ENCODE results near the gene CYBA.

The CYBA gene

DNA sequence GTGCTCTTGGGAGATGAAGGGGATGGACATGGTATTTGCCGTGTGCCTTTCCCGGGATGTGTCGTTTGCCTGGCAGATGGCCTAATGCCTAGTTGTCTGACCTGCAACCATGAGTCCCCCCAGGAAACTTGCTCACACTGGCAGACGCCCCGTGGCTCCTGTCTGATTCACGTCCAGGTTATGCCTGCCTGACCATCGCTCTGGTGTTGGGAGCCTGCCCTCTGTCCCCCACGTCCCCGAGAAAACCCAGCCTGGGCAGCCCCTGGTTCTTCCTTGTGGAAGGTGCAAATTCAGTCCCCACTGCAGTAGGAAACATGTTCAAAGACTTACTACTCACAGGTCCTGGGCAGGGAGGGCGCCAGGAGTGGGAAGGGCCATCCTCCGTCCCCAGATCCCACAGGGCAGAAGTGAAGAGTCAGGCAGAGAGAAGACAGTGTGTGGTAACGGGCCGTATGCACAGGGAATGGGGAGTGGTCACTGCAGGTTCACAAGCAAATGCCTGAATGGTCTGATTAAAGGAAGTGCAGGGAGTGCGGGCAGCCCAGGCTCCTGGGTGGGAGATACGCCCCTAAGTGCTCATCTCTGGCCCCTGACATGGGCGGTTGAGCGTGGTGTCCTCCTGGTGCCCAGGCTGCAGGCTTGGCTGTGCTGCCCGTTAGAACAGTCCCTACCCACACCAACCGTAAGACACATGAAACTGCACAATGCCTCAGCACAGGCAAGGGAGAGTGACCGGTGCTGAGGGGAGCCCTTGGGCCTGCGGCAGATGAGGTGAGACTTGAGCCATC lies 39.7 kb upstream of the CYBA start:
- Histone ChIP-seq H4K20me1 (peaks cover 0 to 15% (median 0%) of the 10 kb centered on the region in 11 experiments; a peak in 4 of 22 replicates), H3K36me3 (peaks cover 0 to 12% (median 0%) of the 10 kb centered on the region in 11 experiments; a peak in 8 of 22 replicates), H3K9me3 (replicated peaks in 1 of 11) (no peaks in the 10 kb centered on the region), H3K9ac (peak overlapping the region in 1 of 11 experiments; percentile 26; a peak in 1 of 22 replicates), H3K4me2 (peak overlapping the region in 7 of 11 experiments; percentile 80 to 100 (median 91); a peak in 10 of 22 replicates), H3K4me1 (peaks cover 32 to 70% (median 51%) of the 10 kb centered on the region in 10 experiments), H3K27ac (no peak overlapping the region), H3K27me3 (peaks cover 0 to 2% (median 0%) of the 10 kb centered on the region in 11 experiments; a peak in 5 of 22 replicates), H3K4me3 (no peak overlapping the region)
- TF ChIP-seq Cebpa-rat (IDR thresholded peaks at IDR 0.05) = no peak

- Histone ChIP-seq H3K27ac (no peak overlapping the region), H3K4me1 (peaks cover 48 to 70% (median 59%) of the 10 kb centered on the region in 10 experiments), H3K9ac (no peak overlapping the region), H3K9me3 (replicated peaks in 1 of 11) (no peaks in the 10 kb centered on the region), H3K36me3 (no peaks in the 10 kb centered on the region), H3K4me2 (no peak overlapping the region), H3K27me3 (peaks cover 0 to 6% (median 0%) of the 10 kb centered on the region in 11 experiments; a peak in 5 of 22 replicates), H3K4me3 (no peak overlapping the region), H4K20me1 (peaks cover 0 to 6% (median 0%) of the 10 kb centered on the region in 11 experiments; a peak in 2 of 22 replicates)
- no peak for TF ChIP-seq Cebpa-rat (IDR thresholded peaks at IDR 0.05)
Measured at GRCh38 chr16:88688013-88688778, 37.3 kb upstream of the CYBA start.

DNA sequence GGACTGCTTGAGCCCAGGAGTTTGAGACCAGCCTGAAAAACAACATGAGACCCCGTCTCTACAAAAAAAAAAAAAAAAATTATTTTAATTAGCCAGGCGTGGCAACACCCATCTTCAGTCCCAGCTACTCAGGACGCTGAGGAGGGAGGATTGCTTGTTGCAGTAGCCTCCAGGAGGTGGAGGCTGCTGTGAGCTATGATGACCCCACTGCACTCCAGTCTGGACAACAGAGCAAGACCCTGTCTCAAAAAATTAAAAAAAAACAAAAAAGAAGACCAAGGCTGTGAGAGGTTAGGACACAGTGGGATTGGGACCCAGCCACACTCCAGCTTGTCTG lies 36.8 kb upstream of the CYBA start:
- peaks cover 0 to 6% (median 0%) of the 10 kb centered on the region in 11 experiments; a peak in 5 of 22 replicates for H3K27me3 ChIP-seq
- H3K4me2 ChIP-seq = no peak overlapping the region
- H3K4me3 ChIP-seq = no peak overlapping the region
- H3K36me3 ChIP-seq = no peaks in the 10 kb centered on the region
- no peak for TF ChIP-seq Cebpa-rat (IDR thresholded peaks at IDR 0.05)
- no peaks in the 10 kb centered on the region for H3K9me3 ChIP-seq (replicated peaks in 1 of 11)
- peaks cover 42 to 70% (median 57%) of the 10 kb centered on the region in 10 experiments for H3K4me1 ChIP-seq
- peaks cover 0 to 6% (median 0%) of the 10 kb centered on the region in 11 experiments; a peak in 2 of 22 replicates for H4K20me1 ChIP-seq
- H3K9ac ChIP-seq = no peak overlapping the region
- H3K27ac ChIP-seq = no peak overlapping the region

- no peak overlapping the region for H3K9ac ChIP-seq
- TF ChIP-seq Cebpa-rat (IDR thresholded peaks at IDR 0.05) = no peak
- H3K27ac ChIP-seq = no peak overlapping the region
- H3K4me3 ChIP-seq = no peak overlapping the region
- H3K36me3 ChIP-seq = no peaks in the 10 kb centered on the region
- no peaks in the 10 kb centered on the region for H3K9me3 ChIP-seq (replicated peaks in 1 of 11)
- peak overlapping the region; percentile 88 to 100 (median 98); a peak in 20 of 22 replicates for H3K4me2 ChIP-seq
- peaks cover 0 to 6% (median 0%) of the 10 kb centered on the region in 11 experiments; a peak in 2 of 22 replicates for H4K20me1 ChIP-seq
- peaks cover 0 to 6% (median 0%) of the 10 kb centered on the region in 11 experiments; a peak in 5 of 22 replicates for H3K27me3 ChIP-seq
- H3K4me1 ChIP-seq = peaks cover 42 to 70% (median 57%) of the 10 kb centered on the region in 10 experiments
Measured at GRCh38 chr16:88687254-88687576, 36.4 kb upstream of the CYBA start.

GRCh38 chr16:88686439-88687253 lies 35.8 kb upstream of the CYBA start, which contains the start of gene SNAI3:
TSS of gene SNAI3 (minus strand) at chr16:88686507. CDS start at chr16:88686406, 101 bp downstream.
- Histone ChIP-seq H3K4me3 (peak within 1 kb of the TSS; percentile 66 to 82 (median 74)), H3K4me1 (peaks cover 42 to 70% (median 57%) of the 10 kb centered on the region in 10 experiments), H3K9me3 (replicated peaks in 1 of 11) (no peaks in the 10 kb centered on the region), H3K9ac (peak within 1 kb of the TSS; percentile 69 to 81 (median 77); a peak in 21 of 22 replicates), H4K20me1 (peaks cover 0 to 6% (median 0%) of the 10 kb centered on the region in 11 experiments; a peak in 1 of 22 replicates), H3K27ac (peak within 1 kb of the TSS in 10 of 11 experiments; percentile 23 to 74 (median 63); a peak in 18 of 22 replicates), H3K4me2 (peak within 1 kb of the TSS; percentile 90 to 100 (median 98)), H3K36me3 (no peaks in the 10 kb centered on the region), H3K27me3 (peaks cover 0 to 6% (median 0%) of the 10 kb centered on the region in 11 experiments; a peak in 5 of 22 replicates)
- no peak for TF ChIP-seq Cebpa-rat (IDR thresholded peaks at IDR 0.05)

GRCh38 chr16:88686062-88686438 lies 35.2 kb upstream of the CYBA start:
- Histone ChIP-seq H3K4me1 (peaks cover 43 to 70% (median 58%) of the 10 kb centered on the region in 10 experiments), H3K9ac (peak overlapping the region; percentile 69 to 81 (median 77); a peak in 21 of 22 replicates), H3K36me3 (peaks cover 0 to 1% (median 0%) of the 10 kb centered on the region in 11 experiments; a peak in 3 of 22 replicates), H3K9me3 (replicated peaks in 1 of 11) (no peaks in the 10 kb centered on the region), H3K27me3 (peaks cover 0 to 6% (median 0%) of the 10 kb centered on the region in 11 experiments; a peak in 5 of 22 replicates), H4K20me1 (peaks cover 0 to 11% (median 0%) of the 10 kb centered on the region in 11 experiments; a peak in 3 of 22 replicates), H3K4me3 (peak overlapping the region; percentile 66 to 82 (median 74)), H3K4me2 (peak overlapping the region; percentile 90 to 100 (median 98)), H3K27ac (peak overlapping the region in 10 of 11 experiments; percentile 23 to 74 (median 63); a peak in 18 of 22 replicates)
- no peak for TF ChIP-seq Cebpa-rat (IDR thresholded peaks at IDR 0.05)

GRCh38 chr16:88685156-88686061 lies 34.6 kb upstream of the CYBA start:
- Histone ChIP-seq H3K9ac (peak overlapping the region; percentile 69 to 81 (median 77); a peak in 21 of 22 replicates), H3K27me3 (peaks cover 0 to 6% (median 0%) of the 10 kb centered on the region in 11 experiments; a peak in 5 of 22 replicates), H3K4me1 (peaks cover 49 to 70% (median 61%) of the 10 kb centered on the region in 10 experiments), H4K20me1 (peaks cover 0 to 14% (median 0%) of the 10 kb centered on the region in 11 experiments; a peak in 3 of 22 replicates), H3K4me2 (peak overlapping the region; percentile 90 to 100 (median 98)), H3K9me3 (replicated peaks in 1 of 11) (no peaks in the 10 kb centered on the region), H3K36me3 (peaks cover 0 to 8% (median 0%) of the 10 kb centered on the region in 11 experiments; a peak in 5 of 22 replicates), H3K27ac (peak overlapping the region in 9 of 11 experiments; percentile 23 to 74 (median 65); a peak in 17 of 22 replicates), H3K4me3 (peak overlapping the region; percentile 66 to 82 (median 74))
- TF ChIP-seq Cebpa-rat (IDR thresholded peaks at IDR 0.05) = no peak

Measured in BLaER1 treated with 17β-estradiol and CSF1 and Interleukin-3, amounts not matched to agents 10 nM and 100 nM (cell line).